MM.1S (cell line): ENCODE data around the gene SLC27A2.

Experiments
- DNase-seq: peaks from one replicate; pipeline ENCODE4 v3.0.0-alpha.2; 2015
- H2AFZ ChIP-seq: fragments of 300-600 bp; sonication (generic); 2 replicates; pipeline ENCODE4 v1.6.0; 2016; ENCODE audit warnings: antibody characterized with exemption, low read length
- H3F3A ChIP-seq: fragments of 300-600 bp; sonication (generic); 2 replicates; pipeline ENCODE4 v1.6.1; 2016; ENCODE audit warnings: mild to moderate bottlenecking, antibody characterized with exemption, low read length, moderate library complexity, mixed read lengths; ENCODE audit not compliant: insufficient read depth
- H3K27ac ChIP-seq: fragments of 300-600 bp; sonication (generic); 2 replicates; pipeline ENCODE4 v1.5.1; 2016; ENCODE audit warnings: mild to moderate bottlenecking, low read length
- H3K27me3 ChIP-seq: fragments of 300-600 bp; sonication (generic); replicated peaks from 2 replicates; pipeline ENCODE4 v1.6.0; 2016; ENCODE audit warnings: low read length; ENCODE audit not compliant: insufficient read depth
- H3K36me3 ChIP-seq: fragments of 300-600 bp; sonication (generic); replicated peaks from 2 replicates; pipeline ENCODE4 v1.6.1; 2016; ENCODE audit warnings: mild to moderate bottlenecking, low read length, mixed read lengths; ENCODE audit not compliant: insufficient read depth
- H3K4me1 ChIP-seq: fragments of 300-600 bp; sonication (generic); 2 replicates; pipeline ENCODE4 v1.6.1; 2016; ENCODE audit warnings: low read length, mixed read lengths
- H3K4me2 ChIP-seq: fragments of 300-600 bp; sonication (generic); 2 replicates; pipeline ENCODE4 v1.6.0; 2016; ENCODE audit warnings: low read depth, low read length
- H3K4me3 ChIP-seq: fragments of 300-600 bp; sonication (generic); 2 replicates; pipeline ENCODE4 v1.5.1; 2016; ENCODE audit warnings: low read length, mixed read lengths
- H3K79me2 ChIP-seq: fragments of 300-600 bp; sonication (generic); 2 replicates; pipeline ENCODE4 v1.6.1; 2016; ENCODE audit warnings: mixed run types, low read length, mixed read lengths
- H3K9ac ChIP-seq: fragments of 300-600 bp; sonication (generic); 2 replicates; pipeline ENCODE4 v1.6.1; 2016; ENCODE audit warnings: low read length, mixed read lengths
- H3K9me2 ChIP-seq: fragments of 300-600 bp; sonication (generic); replicated peaks from 2 replicates; pipeline ENCODE4 v1.6.1; 2016; ENCODE audit warnings: mild to moderate bottlenecking, low read length, mixed read lengths; ENCODE audit not compliant: insufficient read depth
- H3K9me3 ChIP-seq: fragments of 300-600 bp; sonication (generic); replicated peaks from 2 replicates; pipeline ENCODE4 v1.6.1; 2016; ENCODE audit warnings: mild to moderate bottlenecking, low read length, mixed read lengths; ENCODE audit not compliant: insufficient read depth
- H4K20me1 ChIP-seq: fragments of 300-600 bp; sonication (generic); 2 replicates; pipeline ENCODE4 v1.6.1; 2016; ENCODE audit warnings: mild to moderate bottlenecking, low read length, moderate library complexity, mixed read lengths; ENCODE audit not compliant: insufficient read depth
- CTCF ChIP-seq: fragments of 300-600 bp; sonication (generic); IDR thresholded peaks from 2 replicates; pipeline ENCODE4 v1.5.1; 2016; ENCODE audit warnings: antibody characterized with exemption, low read length, mixed read lengths
- EZH2 ChIP-seq: fragments of 300-600 bp; sonication (generic); optimal IDR thresholded peaks from 2 replicates; pipeline ENCODE3; 2017; ENCODE audit warnings: low read depth, mild to moderate bottlenecking, antibody characterized with exemption, low read length, mixed read lengths
- EZH2phosphoT487 ChIP-seq: fragments of 300-600 bp; sonication (generic); IDR thresholded peaks from 2 replicates; pipeline ENCODE4 v1.6.1; 2018; ENCODE audit warnings: antibody characterized with exemption, low read length

Gene SLC27A2

GRCh38 chr15:50257924-50258323, 75.9 kb downstream of the SLC27A2 start:
- no peak for TF ChIP-seq EZH2phosphoT487
- no peak for TF ChIP-seq EZH2
- TF ChIP-seq CTCF, result no peak
- Histone ChIP-seq H3K4me1 (no peaks in the 10 kb centered on the region), H2AFZ (no peak overlapping the region), H3F3A (no peaks in the 10 kb centered on the region), H3K27me3 (no peaks in the 10 kb centered on the region), H3K27ac (no peak overlapping the region), H4K20me1 (no peaks in the 10 kb centered on the region), H3K9ac (no peak overlapping the region), H3K9me2 (no peaks in the 10 kb centered on the region), H3K4me2 (no peak overlapping the region), H3K79me2 (no peaks in the 10 kb centered on the region), H3K4me3 (no peak overlapping the region), H3K36me3 (no peaks in the 10 kb centered on the region), H3K9me3 (no peaks in the 10 kb centered on the region)
- no peak for DNase-seq

- no peaks in the 10 kb centered on the region for H3K4me1 ChIP-seq
- no peaks in the 10 kb centered on the region for H4K20me1 ChIP-seq
- TF ChIP-seq EZH2 (no peak), EZH2phosphoT487 (no peak), CTCF (no peak)
- no peaks in the 10 kb centered on the region for H3K9me2 ChIP-seq
- H3K27ac ChIP-seq, result no peak overlapping the region
- H3K4me2 ChIP-seq, result no peak overlapping the region
- DNase-seq, result no peak
- no peaks in the 10 kb centered on the region for H3K27me3 ChIP-seq
- no peaks in the 10 kb centered on the region for H3K79me2 ChIP-seq
- H3K9ac ChIP-seq, result no peak overlapping the region
- H3K36me3 ChIP-seq, result no peaks in the 10 kb centered on the region
- H3K9me3 ChIP-seq, result no peaks in the 10 kb centered on the region
- no peak overlapping the region for H3K4me3 ChIP-seq
- H3F3A ChIP-seq, result no peaks in the 10 kb centered on the region
- no peak overlapping the region for H2AFZ ChIP-seq
Measured at GRCh38 chr15:50259276-50259675, 77.3 kb downstream of the SLC27A2 start.

- no peaks in the 10 kb centered on the region for H3K4me1 ChIP-seq
- no peaks in the 10 kb centered on the region for H3K9me3 ChIP-seq
- no peaks in the 10 kb centered on the region for H3K79me2 ChIP-seq
- no peak for DNase-seq
- no peak overlapping the region for H3K27ac ChIP-seq
- H3F3A ChIP-seq, result no peaks in the 10 kb centered on the region
- no peak overlapping the region for H3K9ac ChIP-seq
- no peaks in the 10 kb centered on the region for H3K9me2 ChIP-seq
- H2AFZ ChIP-seq, result no peak overlapping the region
- no peaks in the 10 kb centered on the region for H3K36me3 ChIP-seq
- no peak overlapping the region for H3K4me3 ChIP-seq
- no peaks in the 10 kb centered on the region for H4K20me1 ChIP-seq
- no peaks in the 10 kb centered on the region for H3K27me3 ChIP-seq
- H3K4me2 ChIP-seq, result no peak overlapping the region
- TF ChIP-seq CTCF (no peak), EZH2phosphoT487 (no peak), EZH2 (no peak)
Measured at GRCh38 chr15:50260969-50261496, 79.0 kb downstream of the SLC27A2 start.
